IPS-15b (cell line): ENCODE data around the gene MPRIP.
"Not testable (repeated sequence)": the region's sequence is repeated elsewhere in the genome, so short reads cannot be mapped to it uniquely, and the experiment has no call there.

Experiments used
- H3K27me3 ChIP-seq: one replicate; pipeline ENCODE4 v1.6.1; 2013; ENCODE audit warnings: low read length; ENCODE audit not compliant: control insufficient read depth, insufficient read depth
- H3K36me3 ChIP-seq: one replicate; pipeline ENCODE4 v1.6.1; 2013; ENCODE audit warnings: low read length; ENCODE audit not compliant: control insufficient read depth, insufficient read depth
- H3K4me1 ChIP-seq: one replicate; pipeline ENCODE4 v1.6.1; 2013; ENCODE audit warnings: mild to moderate bottlenecking, low read length; ENCODE audit not compliant: control insufficient read depth, insufficient read depth
- H3K4me3 ChIP-seq: one replicate; pipeline ENCODE4 v1.5.1; 2013; ENCODE audit warnings: low read depth, low read length
- H3K9ac ChIP-seq: one replicate; pipeline ENCODE4 v1.6.1; 2013; ENCODE audit warnings: low read depth, mild to moderate bottlenecking, low read length
- H3K9me3 ChIP-seq: one replicate; pipeline ENCODE4 v1.6.1; 2013; ENCODE audit warnings: mild to moderate bottlenecking, low read length; ENCODE audit not compliant: control insufficient read depth, insufficient read depth

The MPRIP gene

DNA sequence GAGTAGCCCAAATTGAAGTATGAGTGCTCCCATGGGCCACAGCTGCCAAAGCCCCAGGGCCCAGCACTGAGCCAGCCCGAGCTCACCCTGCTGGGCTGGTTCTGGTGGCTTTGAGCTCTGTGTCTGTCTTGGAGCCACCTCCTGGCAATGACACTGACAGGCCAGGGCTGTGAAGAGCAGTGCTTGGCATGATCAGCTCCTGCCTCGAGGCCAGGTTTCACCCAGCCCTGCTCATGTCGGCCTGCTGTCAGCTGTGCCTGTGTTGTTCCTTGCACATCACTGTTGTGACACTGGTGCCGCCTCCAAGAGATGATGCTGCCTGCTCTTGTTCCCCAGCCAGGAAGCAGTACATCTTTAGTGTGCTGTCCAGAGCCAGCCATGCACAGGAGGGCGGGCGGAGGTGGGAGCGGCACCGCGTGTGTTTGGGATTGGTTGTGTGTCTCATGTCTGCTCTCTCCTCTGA, 137.9 kb downstream of the MPRIP start:
- H3K36me3 ChIP-seq, result peaks cover 44% of the 10 kb centered on the region
- no peaks in the 10 kb centered on the region for H3K27me3 ChIP-seq
- no peaks in the 10 kb centered on the region for H3K9me3 ChIP-seq
- no peak overlapping the region for H3K9ac ChIP-seq
- no peaks in the 10 kb centered on the region for H3K4me1 ChIP-seq
- no peak overlapping the region for H3K4me3 ChIP-seq

GRCh38 chr17:17180741-17181525, 138.7 kb downstream of the MPRIP start:
- H3K4me3 ChIP-seq, result no peak overlapping the region
- H3K9me3 ChIP-seq, result no peaks in the 10 kb centered on the region
- no peaks in the 10 kb centered on the region for H3K4me1 ChIP-seq
- H3K9ac ChIP-seq, result no peak overlapping the region
- H3K27me3 ChIP-seq, result no peaks in the 10 kb centered on the region
- H3K36me3 ChIP-seq, result peaks cover 41% of the 10 kb centered on the region

DNA sequence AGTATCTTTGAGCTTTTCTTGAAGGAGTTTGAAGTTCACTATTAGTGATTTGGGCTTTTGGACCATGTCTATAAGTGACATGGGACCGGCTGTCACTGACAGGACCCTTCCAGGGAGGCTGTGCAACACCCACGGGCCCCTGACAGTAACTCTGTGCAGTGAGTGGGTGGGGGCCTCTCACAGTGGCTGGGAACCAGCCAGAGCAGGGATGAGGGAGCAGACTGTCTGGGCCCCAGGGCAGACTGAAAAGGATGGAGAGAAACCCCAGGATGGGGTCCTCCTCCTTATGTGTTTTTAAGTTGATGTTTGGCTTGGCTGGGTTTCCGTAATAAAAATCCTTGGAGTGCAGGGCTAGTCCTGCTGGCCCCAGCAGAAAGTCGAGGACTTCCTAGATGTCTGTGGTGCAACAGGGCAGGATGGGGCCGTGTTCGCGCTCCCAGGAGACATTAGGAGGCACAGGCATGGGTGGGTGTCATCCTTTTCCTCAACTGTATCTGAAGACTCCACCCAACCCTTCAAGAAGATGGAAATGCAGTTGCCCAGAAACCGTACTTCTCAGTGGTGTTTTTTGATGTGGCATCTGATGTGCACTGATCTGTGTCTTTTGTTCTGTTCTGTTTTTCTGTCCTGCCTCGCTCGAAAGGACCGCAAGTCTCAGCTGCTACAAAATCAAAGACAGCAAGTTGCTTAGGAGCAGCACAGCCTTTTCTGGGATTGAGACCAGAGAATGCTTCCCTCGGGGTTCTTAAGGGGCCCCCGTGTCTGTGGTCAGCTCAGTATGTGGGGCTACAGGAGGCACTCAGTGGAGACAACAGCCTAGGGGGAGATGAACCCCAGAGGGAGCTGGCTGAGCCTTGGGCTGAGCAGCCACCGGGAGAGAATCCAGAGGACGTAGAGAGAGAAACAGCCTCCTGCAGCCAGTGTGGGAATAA, 139.7 kb downstream of the MPRIP start:
- H3K4me1 ChIP-seq, result no peaks in the 10 kb centered on the region
- no peaks in the 10 kb centered on the region for H3K27me3 ChIP-seq
- H3K4me3 ChIP-seq, result no peak overlapping the region
- no peaks in the 10 kb centered on the region for H3K9me3 ChIP-seq
- H3K9ac ChIP-seq, result no peak overlapping the region
- H3K36me3 ChIP-seq, result peaks cover 32% of the 10 kb centered on the region

- Histone ChIP-seq H3K4me1 (no peaks in the 10 kb centered on the region), H3K36me3 (peaks cover 27% of the 10 kb centered on the region)
These were observed 140.4 kb downstream of the MPRIP start for GRCh38 chr17:17182598-17183136.

GRCh38 chr17:17183744-17184143, 141.5 kb downstream of the MPRIP start:
- Histone ChIP-seq H3K9me3 (no peaks in the 10 kb centered on the region), H3K4me1 (no peaks in the 10 kb centered on the region), H3K9ac (no peak overlapping the region), H3K36me3 (peaks cover 23% of the 10 kb centered on the region), H3K4me3 (no peak overlapping the region), H3K27me3 (no peaks in the 10 kb centered on the region)

More at GRCh38 chr17:17182598-17183136, 140.4 kb downstream of the MPRIP start:
- no peaks in the 10 kb centered on the region for H3K9me3 ChIP-seq
- H3K4me3 ChIP-seq, result no peak overlapping the region
- H3K27me3 ChIP-seq, result no peaks in the 10 kb centered on the region
- H3K9ac ChIP-seq, result no peak overlapping the region

DNA sequence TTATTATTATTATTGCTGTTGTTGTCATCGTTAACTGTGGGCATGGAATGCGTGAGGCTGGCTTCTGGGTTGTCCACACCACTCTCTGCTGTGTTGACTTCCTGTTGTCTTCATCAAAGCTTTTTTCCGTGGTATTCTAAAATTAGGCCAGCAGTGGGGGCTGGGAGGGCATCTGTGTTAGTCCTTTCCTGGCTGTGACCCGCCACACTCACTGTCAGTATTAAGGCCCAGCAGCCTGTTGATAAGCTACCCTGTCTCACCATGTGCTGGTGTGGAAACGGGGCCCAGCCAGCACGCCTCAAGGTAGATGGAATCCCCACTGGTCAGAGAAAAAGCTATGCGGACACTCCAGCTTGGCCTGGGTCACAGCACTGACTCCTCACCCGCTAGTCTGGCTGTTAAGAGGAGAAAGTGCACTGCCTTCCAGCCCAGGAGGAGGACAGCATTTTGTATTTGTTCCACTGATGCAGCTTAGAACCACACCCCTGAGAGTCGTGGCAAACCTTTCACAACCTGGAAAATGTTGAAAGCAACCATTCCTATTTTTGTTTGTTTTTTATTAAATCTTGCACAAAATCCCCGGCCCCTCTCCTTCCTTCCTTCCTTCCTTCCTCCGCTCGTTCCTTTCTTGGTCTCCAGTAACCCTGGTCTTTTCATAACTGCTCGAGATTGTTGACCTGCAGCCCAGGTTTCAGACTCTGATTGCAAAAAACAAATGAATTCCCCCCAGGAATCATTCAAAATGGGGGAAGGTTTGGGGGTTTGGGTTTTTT, 142.9 kb downstream of the MPRIP start:
- not testable (repeated sequence) for H3K4me1 ChIP-seq, H3K9ac ChIP-seq, H3K9me3 ChIP-seq

DNA sequence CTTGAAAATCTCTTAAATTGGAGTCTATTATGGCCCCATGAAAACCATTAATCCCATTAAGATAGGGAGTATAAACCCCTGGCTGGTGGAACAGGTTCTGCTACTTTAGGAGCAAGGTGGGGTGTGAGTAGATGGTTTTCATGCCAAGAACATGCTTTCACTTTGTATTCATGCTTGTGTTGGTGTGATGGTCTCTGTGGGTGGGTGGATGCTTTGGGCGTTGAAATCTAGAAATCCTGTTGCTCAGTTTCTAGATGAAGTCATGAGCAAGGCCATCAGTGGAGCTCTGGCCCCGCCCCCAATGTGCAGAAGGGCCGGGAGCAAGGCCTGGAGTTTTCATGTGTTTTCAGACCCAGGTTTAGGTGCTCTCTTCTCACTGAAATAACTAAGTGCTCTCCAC, 143.8 kb downstream of the MPRIP start:
- H3K36me3 ChIP-seq, result peaks cover 13% of the 10 kb centered on the region

More for the DNA sequence above, 142.9 kb downstream of the MPRIP start:
- peaks cover 21% of the 10 kb centered on the region for H3K36me3 ChIP-seq
- not testable (repeated sequence) for H3K27me3 ChIP-seq, H3K4me3 ChIP-seq

GRCh38 chr17:17186551-17187505, 144.6 kb downstream of the MPRIP start:
- peaks cover 3% of the 10 kb centered on the region for H3K4me1 ChIP-seq
- H3K4me3 ChIP-seq, result no peak overlapping the region
- H3K27me3 ChIP-seq, result no peaks in the 10 kb centered on the region
- no peaks in the 10 kb centered on the region for H3K9me3 ChIP-seq
- H3K36me3 ChIP-seq, result peaks cover 13% of the 10 kb centered on the region
- no peak overlapping the region for H3K9ac ChIP-seq

More for the DNA sequence above, 143.8 kb downstream of the MPRIP start:
- no peaks in the 10 kb centered on the region for H3K27me3 ChIP-seq
- no peak overlapping the region for H3K9ac ChIP-seq
- no peaks in the 10 kb centered on the region for H3K4me1 ChIP-seq
- H3K4me3 ChIP-seq, result no peak overlapping the region
- no peaks in the 10 kb centered on the region for H3K9me3 ChIP-seq

GRCh38 chr17:17188586-17188985, 146.3 kb downstream of the MPRIP start:
- Histone ChIP-seq H3K27me3 (no peaks in the 10 kb centered on the region), H3K36me3 (peaks cover 2% of the 10 kb centered on the region), H3K4me3 (no peak overlapping the region), H3K9me3 (no peaks in the 10 kb centered on the region), H3K4me1 (peaks cover 6% of the 10 kb centered on the region), H3K9ac (no peak overlapping the region)

DNA sequence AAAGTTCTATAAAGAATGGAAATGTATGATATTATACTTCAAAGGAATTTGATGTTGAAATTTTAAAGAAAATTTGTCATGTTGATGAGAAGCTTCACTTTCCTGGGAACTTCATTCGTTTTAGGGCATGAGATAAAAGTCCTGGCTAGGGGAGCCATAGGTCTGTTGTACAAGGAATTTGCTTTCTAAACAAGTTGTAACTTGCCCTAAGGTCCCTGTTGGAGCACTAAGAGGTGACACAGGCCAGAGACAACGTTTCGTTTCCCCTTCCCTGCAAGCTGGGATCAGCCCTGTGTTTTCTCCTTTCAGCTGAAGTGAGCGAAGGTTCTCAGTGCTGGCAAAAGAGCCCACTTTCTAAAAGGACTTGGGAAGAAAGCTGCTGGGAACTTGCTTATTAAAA, 147.3 kb downstream of the MPRIP start:
- H3K9me3 ChIP-seq, result no peaks in the 10 kb centered on the region
- no peak overlapping the region for H3K9ac ChIP-seq
- no peaks in the 10 kb centered on the region for H3K27me3 ChIP-seq
- no peak overlapping the region for H3K4me3 ChIP-seq
- H3K4me1 ChIP-seq, result peaks cover 6% of the 10 kb centered on the region
- H3K36me3 ChIP-seq, result no peaks in the 10 kb centered on the region
